ENCODE results near the gene CBLN3.

CBLN3 gene

GRCh38 chr14:24399447-24399822 is 30.0 kb downstream of the CBLN3 start:
- H3K36me3 ChIP-seq (ENCODE audit: insufficient read depth, insufficient read length, low read length): no peaks in the 10 kb centered on the region
- no peaks in the 10 kb centered on the region for H3K9me3 ChIP-seq (ENCODE audit: insufficient read depth, low read length)
- no peak for DNase-seq (ENCODE audit: low read depth, low spot score)
- H3K4me1 ChIP-seq (ENCODE audit: insufficient read depth, insufficient read length): peaks cover 11% of the 10 kb centered on the region
- H3K27me3 ChIP-seq (ENCODE audit: insufficient read depth, insufficient read length): no peaks in the 10 kb centered on the region
- H3K4me3 ChIP-seq (ENCODE audit: insufficient read length, low read depth): peak overlapping the region; percentile 55
- peak overlapping the region; percentile 72 for H3K9ac ChIP-seq (ENCODE audit: insufficient read length, low read depth)
- no peak for TF ChIP-seq SUZ12 (IDR thresholded peaks at IDR 0.05; ENCODE audit: extremely low read depth, insufficient read depth, insufficient read length)
- TF ChIP-seq ZNF274 (IDR thresholded peaks at IDR 0.05; ENCODE audit: low read depth, low read length): no peak
- no peak for TF ChIP-seq YY1 (IDR thresholded peaks at IDR 0.05; ENCODE audit: insufficient read depth, insufficient read length)

DNA sequence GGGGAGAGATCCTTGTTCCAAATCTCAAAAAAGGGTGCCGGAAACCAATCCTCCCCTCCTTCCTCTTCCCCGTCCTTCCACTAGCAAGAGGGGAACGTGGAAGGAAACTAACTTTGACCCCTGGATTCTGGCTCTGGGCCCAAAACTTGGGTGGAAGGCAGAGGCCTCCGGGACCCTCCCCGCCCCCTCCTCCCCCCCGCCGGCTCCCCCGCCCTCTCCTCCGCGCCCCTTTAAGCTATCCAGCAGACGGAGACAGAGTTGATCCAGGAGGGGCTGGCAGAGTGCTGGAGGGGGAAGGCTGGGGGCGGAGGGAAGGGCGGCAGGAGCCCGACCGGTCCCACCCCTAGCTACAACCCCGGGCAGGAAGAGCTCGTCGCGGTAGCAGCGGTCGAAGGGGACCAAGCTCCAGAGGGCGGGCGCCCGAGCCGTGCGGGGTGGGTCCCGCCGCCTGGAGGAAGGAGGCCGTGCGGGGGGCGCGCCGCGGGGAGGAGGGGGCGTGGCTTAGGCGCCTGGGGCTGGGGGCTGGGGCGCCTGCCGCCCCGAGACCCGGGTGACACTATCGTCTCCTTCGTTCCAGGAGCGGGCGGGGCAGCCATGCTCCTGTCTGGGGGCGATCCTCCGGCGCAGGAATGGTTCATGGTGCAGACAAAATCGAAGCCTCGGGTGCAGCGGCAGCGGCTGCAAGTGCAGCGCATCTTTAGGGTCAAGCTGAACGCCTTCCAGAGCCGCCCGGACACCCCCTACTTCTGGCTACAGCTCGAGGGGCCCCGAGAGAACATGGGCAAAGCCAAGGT is 30.6 kb downstream of the CBLN3 start, which contains the start of gene NYNRIN:
Gene NYNRIN, plus strand, starts transcription at position 351 of the 794 bp plus-strand sequence. Its CDS starts 244 bp downstream, at position 595.
- no peaks in the 10 kb centered on the region for H3K36me3 ChIP-seq (ENCODE audit: insufficient read depth, insufficient read length, low read length)
- no peak for TF ChIP-seq SUZ12 (IDR thresholded peaks at IDR 0.05; ENCODE audit: extremely low read depth, insufficient read depth, insufficient read length)
- peak within 1 kb of the TSS; percentile 55 for H3K4me3 ChIP-seq (ENCODE audit: insufficient read length, low read depth)
- peak within 1 kb of the TSS; percentile 72 for H3K9ac ChIP-seq (ENCODE audit: insufficient read length, low read depth)
- no peaks in the 10 kb centered on the region for H3K27me3 ChIP-seq (ENCODE audit: insufficient read depth, insufficient read length)
- no peak for DNase-seq (ENCODE audit: low read depth, low spot score)
- no peaks in the 10 kb centered on the region for H3K9me3 ChIP-seq (ENCODE audit: insufficient read depth, low read length)
- peaks cover 10% of the 10 kb centered on the region for H3K4me1 ChIP-seq (ENCODE audit: insufficient read depth, insufficient read length)

- Histone ChIP-seq H3K27me3 (ENCODE audit: insufficient read depth, insufficient read length) (no peaks in the 10 kb centered on the region), H3K4me1 (ENCODE audit: insufficient read depth, insufficient read length) (peaks cover 10% of the 10 kb centered on the region), H3K9ac (ENCODE audit: insufficient read length, low read depth) (peak overlapping the region; percentile 56)
Observed at GRCh38 chr14:24398293-24398652, 31.2 kb downstream of the CBLN3 start.

GRCh38 chr14:24397639-24398292 is 31.7 kb downstream of the CBLN3 start:
- no peak for TF ChIP-seq ZNF274 (IDR thresholded peaks at IDR 0.05; ENCODE audit: low read depth, low read length)
- TF ChIP-seq SUZ12 (IDR thresholded peaks at IDR 0.05; ENCODE audit: extremely low read depth, insufficient read depth, insufficient read length): no peak
- TF ChIP-seq YY1 (IDR thresholded peaks at IDR 0.05; ENCODE audit: insufficient read depth, insufficient read length): no peak
- no peaks in the 10 kb centered on the region for H3K36me3 ChIP-seq (ENCODE audit: insufficient read depth, insufficient read length, low read length)
- no peak overlapping the region for H3K4me3 ChIP-seq (ENCODE audit: insufficient read length, low read depth)
- peaks cover 10% of the 10 kb centered on the region for H3K4me1 ChIP-seq (ENCODE audit: insufficient read depth, insufficient read length)
- H3K9ac ChIP-seq (ENCODE audit: insufficient read length, low read depth): no peak overlapping the region
- no peaks in the 10 kb centered on the region for H3K27me3 ChIP-seq (ENCODE audit: insufficient read depth, insufficient read length)
- no peak for DNase-seq (ENCODE audit: low read depth, low spot score)
- H3K9me3 ChIP-seq (ENCODE audit: insufficient read depth, low read length): no peaks in the 10 kb centered on the region

More at GRCh38 chr14:24398293-24398652, 31.2 kb downstream of the CBLN3 start:
- no peaks in the 10 kb centered on the region for H3K36me3 ChIP-seq (ENCODE audit: insufficient read depth, insufficient read length, low read length)
- no peaks in the 10 kb centered on the region for H3K9me3 ChIP-seq (ENCODE audit: insufficient read depth, low read length)
- TF ChIP-seq YY1 (IDR thresholded peaks at IDR 0.05; ENCODE audit: insufficient read depth, insufficient read length) (no peak), SUZ12 (IDR thresholded peaks at IDR 0.05; ENCODE audit: extremely low read depth, insufficient read depth, insufficient read length) (no peak), ZNF274 (IDR thresholded peaks at IDR 0.05; ENCODE audit: low read depth, low read length) (no peak)
- H3K4me3 ChIP-seq (ENCODE audit: insufficient read length, low read depth): no peak overlapping the region
- no peak for DNase-seq (ENCODE audit: low read depth, low spot score)

DNA sequence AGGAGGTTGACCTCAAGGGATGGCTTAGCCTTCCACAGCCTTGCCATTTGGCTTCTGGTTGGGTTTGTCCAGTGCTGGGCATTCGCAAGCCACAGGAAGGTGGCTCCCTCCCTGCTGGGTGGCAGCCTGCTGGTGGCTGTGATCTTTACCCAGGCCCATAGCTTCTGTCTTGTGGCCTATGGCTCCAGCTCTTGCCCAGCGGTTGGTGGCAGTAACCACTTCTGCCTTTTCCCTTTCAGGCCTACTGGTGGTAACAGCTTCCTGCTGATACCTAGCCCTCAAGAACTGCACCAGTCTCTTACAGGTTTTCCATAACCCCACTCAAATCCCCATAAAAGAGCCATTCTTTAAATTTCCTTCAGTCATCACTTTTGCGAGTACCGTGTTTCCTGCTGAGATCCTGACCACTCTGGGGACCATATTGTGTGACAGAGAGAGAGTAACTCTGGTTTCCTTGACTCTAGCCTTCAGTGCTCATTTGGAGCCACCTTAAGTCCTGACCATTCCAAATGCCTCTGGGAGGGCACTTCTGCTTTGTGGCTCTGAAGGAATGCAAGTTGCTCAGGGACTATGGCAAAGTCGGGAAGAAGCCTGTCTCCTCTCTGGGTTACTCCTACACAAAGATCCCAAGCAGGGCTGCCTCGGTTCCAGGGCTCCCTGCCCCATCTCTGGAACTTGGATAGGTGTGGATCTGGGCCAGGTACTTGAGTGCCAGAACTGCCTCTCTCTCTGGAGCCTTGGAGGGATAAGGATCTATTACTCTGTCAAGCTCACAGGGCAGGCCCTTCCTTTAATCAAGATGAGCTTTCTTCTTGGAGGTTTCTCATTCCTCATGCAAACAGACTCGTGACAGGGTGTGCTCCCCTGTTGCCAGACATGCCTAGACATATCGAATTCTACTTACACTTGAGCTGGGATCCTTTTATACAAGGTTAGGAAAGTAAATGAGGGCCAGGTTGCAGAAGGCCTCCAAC is 33.6 kb downstream of the CBLN3 start:
- Histone ChIP-seq H3K9ac (ENCODE audit: insufficient read length, low read depth) (no peak overlapping the region), H3K4me3 (ENCODE audit: insufficient read length, low read depth) (no peak overlapping the region), H3K36me3 (ENCODE audit: insufficient read depth, insufficient read length, low read length) (no peaks in the 10 kb centered on the region), H3K9me3 (ENCODE audit: insufficient read depth, low read length) (no peaks in the 10 kb centered on the region), H3K4me1 (ENCODE audit: insufficient read depth, insufficient read length) (peaks cover 8% of the 10 kb centered on the region), H3K27me3 (ENCODE audit: insufficient read depth, insufficient read length) (no peaks in the 10 kb centered on the region)
- TF ChIP-seq YY1 (IDR thresholded peaks at IDR 0.05; ENCODE audit: insufficient read depth, insufficient read length) (no peak), SUZ12 (IDR thresholded peaks at IDR 0.05; ENCODE audit: extremely low read depth, insufficient read depth, insufficient read length) (no peak), ZNF274 (IDR thresholded peaks at IDR 0.05; ENCODE audit: low read depth, low read length) (no peak)
- DNase-seq (ENCODE audit: low read depth, low spot score): no peak

DNA sequence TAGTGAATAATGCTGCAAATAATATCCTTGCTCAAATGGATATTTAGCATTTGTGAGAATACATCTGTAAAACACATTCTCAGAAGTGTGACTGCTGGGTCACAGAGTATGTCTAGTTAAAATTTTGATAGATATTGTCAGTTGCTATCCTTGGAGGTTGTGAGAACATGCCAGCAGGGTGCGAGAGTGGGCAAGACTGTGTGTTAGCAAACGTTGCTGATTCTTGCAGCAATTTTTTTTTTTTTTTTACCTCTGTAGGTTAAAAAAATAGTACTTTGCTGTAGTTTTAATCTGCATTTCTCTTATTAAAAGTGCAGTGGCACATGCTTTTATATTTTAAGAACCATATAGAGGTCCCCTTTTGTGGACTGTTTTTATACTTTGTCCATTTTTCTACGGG is 35.2 kb downstream of the CBLN3 start:
- TF ChIP-seq ZNF274 (IDR thresholded peaks at IDR 0.05; ENCODE audit: low read depth, low read length) (no peak), SUZ12 (IDR thresholded peaks at IDR 0.05; ENCODE audit: extremely low read depth, insufficient read depth, insufficient read length) (no peak), YY1 (IDR thresholded peaks at IDR 0.05; ENCODE audit: insufficient read depth, insufficient read length) (no peak)
- Histone ChIP-seq H3K36me3 (ENCODE audit: insufficient read depth, insufficient read length, low read length) (no peaks in the 10 kb centered on the region), H3K27me3 (ENCODE audit: insufficient read depth, insufficient read length) (no peaks in the 10 kb centered on the region), H3K4me1 (ENCODE audit: insufficient read depth, insufficient read length) (peaks cover 2% of the 10 kb centered on the region), H3K4me3 (ENCODE audit: insufficient read length, low read depth) (no peak overlapping the region), H3K9me3 (ENCODE audit: insufficient read depth, low read length) (no peaks in the 10 kb centered on the region), H3K9ac (ENCODE audit: insufficient read length, low read depth) (no peak overlapping the region)
- DNase-seq (ENCODE audit: low read depth, low spot score): no peak
